Stimulated activated CD8-positive, alpha-beta memory T cell treated with anti-CD3 and anti-CD28 coated beads, Interleukin-4, amount 100 ng/mL, for 1 hour (primary cell): ENCODE data around the gene GUCY2F.

ENCODE experiments used
- DNase-seq, 2 donors: peaks; one replicate each; pipeline ENCODE4 v3.0.0-alpha.2; 2020; ENCODE audit warnings: low read depth in 2 of 2, low spot score in 1 of 2

Gene GUCY2F

DNA sequence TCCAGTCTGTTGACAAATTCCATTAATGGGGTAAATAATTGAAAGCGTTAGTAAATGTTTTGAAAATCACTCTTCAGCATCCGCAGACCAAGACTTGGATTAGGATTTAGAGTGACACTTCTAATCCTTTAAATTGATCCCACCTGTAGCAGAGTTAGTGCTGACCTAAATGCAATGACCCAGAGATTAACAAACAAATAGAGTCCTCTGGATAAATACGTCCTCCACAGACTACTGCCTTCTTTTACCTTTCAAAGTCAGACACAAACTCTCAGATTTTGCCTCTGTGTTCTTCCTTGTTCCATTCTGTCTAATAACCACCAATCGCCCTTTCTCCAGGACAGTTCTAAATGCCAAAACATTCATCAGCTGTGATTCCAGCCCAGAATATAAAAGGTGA, at the start of gene GUCY2F:
GUCY2F (minus strand) TSS at position 101 of the 400 bp plus-strand sequence. CDS start 6,150 bp downstream, outside the sequence.
- no peak for DNase-seq

DNA sequence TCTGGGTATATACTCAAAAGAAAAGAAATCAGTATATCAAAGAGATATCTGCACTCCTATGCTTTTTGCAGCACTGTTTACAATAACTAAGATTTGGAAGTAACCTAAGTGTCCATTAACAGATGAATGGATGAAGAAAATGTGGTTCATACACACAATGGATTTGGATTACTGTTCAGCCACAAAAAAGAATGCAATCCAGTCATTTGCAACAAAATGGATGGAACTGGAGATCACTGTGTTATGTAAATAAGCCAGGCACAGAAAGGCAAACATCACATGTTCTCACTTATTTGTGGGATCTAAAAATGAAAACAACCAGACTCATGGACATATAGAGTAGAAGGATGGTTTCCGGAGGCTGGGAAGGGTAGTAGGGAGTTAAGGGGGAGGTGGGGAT, 37.1 kb upstream of the GUCY2F start:
- no peak for DNase-seq

DNA sequence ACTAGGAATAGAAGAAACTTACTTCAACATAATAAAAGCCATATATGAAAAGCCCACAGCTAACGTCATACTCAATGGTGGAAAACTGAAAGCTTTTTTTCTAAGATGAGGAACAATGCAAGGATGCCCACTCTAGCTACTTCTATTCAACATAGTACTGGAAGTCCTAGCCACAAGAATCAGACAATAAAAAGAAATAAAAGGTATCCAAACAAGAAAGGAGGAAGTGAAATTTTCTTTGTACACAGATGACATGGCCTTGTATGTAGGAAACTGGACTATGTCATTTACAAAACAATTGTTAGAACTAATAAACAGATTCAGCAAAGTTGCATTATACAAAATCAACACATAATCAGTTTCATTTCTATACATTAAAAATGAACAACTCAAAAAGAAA, 29.2 kb upstream of the GUCY2F start:
- no peak for DNase-seq

DNA sequence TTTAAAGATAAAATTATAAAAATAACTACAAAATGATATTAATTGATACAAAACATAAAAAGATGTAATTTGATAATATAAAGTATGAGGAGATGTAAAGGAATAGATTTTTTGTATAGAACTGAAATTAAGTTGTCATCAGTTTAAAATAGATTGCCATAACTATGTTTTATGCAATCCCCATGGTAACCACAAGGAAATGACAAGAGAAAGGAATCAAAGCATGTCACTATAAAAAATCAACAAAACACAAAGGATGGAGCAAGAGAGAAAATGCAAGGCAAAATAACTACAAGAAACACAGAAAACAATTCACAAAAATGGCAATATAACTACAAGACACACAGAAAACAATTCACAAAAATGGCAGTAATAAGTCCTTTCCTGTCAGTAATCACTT, 27.0 kb upstream of the GUCY2F start:
- DNase-seq = no peak

DNA sequence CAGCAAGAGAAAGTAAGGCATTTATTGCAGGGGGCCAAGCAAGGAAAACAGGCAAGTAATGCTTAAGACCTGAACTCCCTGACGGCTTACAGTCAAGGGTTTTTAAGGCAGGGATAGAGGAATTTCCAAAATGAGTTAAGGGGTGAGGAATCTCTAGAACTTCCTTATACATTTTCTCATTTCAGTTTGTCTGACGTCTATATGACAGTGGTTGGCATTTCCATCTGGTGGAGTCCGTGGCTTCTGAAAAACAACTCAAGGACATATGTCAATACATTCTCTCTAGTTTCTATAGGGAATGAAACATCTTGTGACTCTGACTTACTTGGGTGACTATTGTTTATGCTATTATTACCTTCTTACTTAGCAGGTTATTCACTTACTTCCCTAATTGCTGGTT, 19.3 kb upstream of the GUCY2F start:
- DNase-seq = no peak

DNA sequence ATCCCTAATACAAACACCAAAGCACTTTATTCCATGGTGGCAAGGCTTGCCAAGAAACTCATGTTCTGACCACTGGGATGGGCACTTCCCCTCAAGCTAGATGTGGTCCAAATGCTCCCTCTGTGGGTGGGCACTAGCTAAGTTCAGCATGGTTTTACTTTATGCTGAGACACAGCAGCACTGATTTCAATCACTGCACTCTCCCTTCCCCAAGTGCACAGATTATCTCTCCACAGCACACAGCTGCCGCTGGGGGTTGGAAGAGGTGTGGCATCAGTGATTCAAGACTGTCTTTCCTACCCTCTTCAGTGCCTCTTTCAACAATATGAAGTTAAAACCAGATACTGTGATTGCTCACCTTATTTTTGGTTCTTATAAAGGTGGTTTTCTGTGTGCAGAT, 16.5 kb upstream of the GUCY2F start:
- no peak for DNase-seq

DNA sequence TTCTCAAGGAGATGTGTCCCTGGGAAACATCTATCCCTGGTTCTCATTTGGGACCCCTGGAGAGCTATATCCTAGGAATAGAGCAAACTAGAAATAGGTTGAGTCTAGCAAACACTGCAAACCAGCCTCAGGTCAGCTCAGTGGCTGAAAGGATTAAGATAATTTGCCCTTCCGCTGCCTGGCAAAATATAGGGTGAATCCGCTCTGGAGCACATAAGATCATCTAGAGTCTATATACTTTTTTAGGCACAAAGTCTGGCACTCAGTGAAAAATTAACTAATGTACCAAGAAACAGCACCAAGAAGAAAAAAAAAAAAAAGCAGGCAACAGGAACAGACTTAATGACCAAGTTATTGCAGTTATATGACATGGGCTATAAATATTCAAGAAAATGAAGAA, 7.3 kb upstream of the GUCY2F start:
- no peak for DNase-seq

DNA sequence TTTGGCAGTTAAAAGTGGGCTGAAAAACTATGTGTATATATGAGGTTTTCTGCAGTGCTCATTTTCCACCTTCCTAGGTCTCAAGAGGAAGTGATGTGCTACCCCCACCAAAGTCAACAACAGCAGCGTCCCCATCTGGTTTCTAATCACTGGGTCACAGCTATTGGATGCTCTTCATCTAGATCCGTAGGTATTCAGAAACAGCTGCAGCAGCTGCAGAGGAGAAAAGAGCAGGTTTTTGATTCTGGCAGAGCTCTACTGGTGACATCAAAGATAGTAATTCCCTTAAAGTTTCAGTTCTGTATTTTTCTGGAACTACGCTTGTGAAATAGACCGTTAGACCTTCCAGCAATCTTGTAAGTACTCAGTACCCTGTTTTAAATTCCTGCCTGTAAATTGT, 5.8 kb upstream of the GUCY2F start:
- no peak for DNase-seq

- DNase-seq = peak; percentile 3 to 17
Observed at GRCh38 chrX:109485470-109486340, 3.8 kb upstream of the GUCY2F start.

DNA sequence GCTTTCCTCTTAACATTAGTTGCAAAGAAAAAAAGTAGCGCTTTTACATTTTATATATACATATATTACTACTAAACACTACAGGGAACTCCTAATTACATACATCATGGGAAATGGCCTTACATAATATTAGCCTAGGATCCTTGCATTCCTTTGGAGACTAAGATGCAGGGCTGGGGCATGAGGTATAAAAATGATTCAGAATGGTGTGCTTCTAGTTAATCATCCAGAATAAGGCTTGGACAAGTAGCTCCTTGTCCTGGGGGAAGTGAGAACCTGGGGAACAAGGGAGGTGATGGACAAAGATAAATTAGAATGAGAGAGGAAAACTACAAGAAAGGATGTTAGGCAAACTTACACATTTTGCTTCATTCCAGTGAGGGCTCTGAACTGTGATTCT, 3.0 kb upstream of the GUCY2F start:
- no peak for DNase-seq

DNA sequence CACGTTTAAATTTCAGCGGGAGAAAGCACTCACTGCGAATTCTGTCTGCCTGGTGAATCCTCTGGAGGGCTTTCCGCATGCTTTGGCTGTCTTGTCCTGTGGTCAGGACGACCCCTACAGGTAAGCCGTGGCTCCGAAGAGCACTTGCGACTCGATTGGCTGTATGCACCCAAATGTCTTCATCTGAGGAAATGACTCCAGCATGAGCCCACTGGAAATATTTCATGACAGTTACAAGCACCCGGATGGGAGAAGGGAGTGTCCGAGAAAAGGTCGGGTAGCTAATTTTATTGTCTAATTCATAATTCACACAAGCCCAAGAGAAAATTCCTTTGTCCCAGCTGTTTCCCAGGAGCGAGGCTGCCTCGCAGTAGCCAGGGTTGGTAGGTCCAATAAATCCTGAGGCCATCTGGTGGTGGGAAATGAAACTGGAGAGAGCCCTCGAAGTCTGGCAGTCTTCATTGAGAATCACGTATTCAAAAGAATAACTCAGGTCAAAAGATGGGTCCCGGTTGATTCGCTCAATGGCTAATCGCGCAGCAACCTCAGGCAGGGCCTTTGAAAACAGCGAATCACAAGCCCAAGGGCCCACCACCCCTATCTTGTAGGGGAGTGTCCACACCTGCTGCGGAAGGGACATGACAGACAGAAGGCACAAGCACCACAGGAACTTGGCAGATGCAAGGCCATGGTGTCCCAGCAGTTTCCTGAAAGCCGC, 6.6 kb downstream of the GUCY2F start:
- no peak for DNase-seq

- DNase-seq = no peak
Observed at GRCh38 chrX:109472939-109473735, 8.7 kb downstream of the GUCY2F start.

GRCh38 chrX:109464231-109464630, 17.7 kb downstream of the GUCY2F start:
- DNase-seq = no peak

DNA sequence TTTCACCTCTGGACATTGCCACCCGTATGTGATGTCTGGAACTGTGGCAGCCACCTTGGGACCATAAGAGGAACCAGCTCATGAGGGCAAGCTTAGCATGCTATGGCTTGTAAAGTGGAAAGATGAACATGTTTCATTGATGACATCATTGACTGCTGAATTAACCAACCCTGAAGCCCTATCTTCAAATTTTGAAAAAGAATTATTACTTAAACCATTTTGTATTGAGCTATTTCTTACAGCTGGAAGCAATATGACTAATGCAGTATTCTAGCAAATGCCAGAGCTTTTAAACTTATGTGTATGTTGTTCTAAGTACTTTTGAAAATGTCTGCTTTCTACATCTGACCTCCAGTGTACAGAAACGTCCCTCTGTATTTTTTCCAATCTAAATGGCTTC, 18.1 kb downstream of the GUCY2F start:
- no peak for DNase-seq

DNA sequence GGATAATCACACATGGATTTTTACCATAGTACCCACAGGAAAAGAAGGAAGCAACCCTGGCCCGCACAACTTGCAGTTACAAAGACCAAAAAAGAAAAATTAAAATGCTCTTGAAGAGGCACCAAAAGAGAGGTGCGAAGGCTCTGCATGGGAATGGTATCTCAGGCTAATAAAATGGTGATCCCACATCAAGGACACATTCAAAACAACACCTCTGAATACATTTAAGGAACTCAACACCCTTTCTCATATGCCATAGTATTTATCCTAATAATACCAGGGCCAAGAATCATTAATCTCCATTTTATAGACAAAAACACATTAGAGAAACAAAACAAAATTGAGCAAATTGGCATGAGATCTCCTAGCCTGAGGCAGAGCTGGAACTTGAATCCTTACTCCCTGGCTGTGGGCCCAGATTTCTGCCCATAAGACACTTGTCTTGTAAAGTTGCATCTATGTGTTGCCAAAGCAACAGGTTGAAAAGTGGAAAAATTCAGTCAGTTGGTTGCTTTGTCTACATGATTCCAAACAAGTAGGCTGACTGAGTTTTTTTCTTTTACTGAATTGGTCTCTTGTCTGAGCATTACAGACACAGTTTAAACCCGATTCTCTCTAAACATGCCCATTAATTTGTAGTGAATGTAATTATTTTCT, 33.5 kb downstream of the GUCY2F start:
- DNase-seq = no peak

- DNase-seq = no peak
Observed at GRCh38 chrX:109441266-109441665, 40.6 kb downstream of the GUCY2F start.

DNA sequence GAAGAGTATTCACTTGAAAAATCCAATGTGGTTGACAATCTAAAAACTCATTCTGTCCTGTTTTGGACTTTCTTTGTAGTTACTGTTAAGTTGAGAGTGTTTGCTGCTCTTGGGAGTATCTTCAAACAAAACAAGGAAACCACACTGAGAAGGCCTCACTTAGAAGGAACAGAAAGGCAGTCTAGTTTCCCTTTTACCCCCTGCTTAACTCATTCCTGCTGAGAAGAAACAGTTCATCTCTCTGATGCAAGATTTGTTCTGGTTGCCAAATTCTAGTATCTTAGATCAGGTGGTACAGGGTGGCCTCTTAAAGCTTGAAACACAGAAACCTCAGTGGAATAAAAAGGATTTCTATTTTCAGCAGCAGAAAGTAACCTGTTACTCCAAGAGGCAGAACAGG, 41.4 kb downstream of the GUCY2F start:
- DNase-seq = no peak

GRCh38 chrX:109409181-109409580, 72.7 kb downstream of the GUCY2F start:
- DNase-seq = no peak

- no peak for DNase-seq
Observed at GRCh38 chrX:109403922-109404321, 78.0 kb downstream of the GUCY2F start.

DNA sequence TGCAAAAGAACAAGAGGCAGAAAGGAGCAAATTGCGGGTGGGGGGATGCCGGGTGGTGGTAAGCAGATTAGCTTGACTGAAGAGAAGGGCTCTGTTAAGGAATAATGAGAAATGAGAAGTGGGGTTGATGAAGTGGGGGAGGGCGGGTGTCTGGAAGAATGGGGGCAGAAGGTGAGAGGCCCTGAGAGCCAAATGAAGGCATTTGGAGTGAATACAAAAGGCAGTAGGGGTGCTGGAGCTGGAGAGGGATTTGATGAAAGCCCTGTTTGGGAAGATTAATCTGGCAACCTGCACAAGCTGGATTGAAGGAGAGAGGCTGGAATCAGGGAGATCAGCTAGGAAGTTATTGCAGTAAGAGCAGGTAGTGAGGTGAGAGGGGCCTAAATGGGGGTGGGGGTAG, 82.1 kb downstream of the GUCY2F start:
- no peak for DNase-seq

- no peak for DNase-seq
Observed at GRCh38 chrX:109398833-109399232, 83.1 kb downstream of the GUCY2F start.
